ENCODE measurements around the gene NPC1. TPM values are rescaled to one million over a fixed set of nuclear protein-coding genes. Genes with fewer than 3 reads are reported as not detected.

The NPC1 gene
- total and polyA plus RNA-seq, 2 of the 8 experiments (the other 6 are each of a cell fraction or from before 2014, with no cell fraction given): 34.1 to 39.5 TPM

- no peak overlapping the region for H3K4me3 ChIP-seq (ENCODE audit: extremely low read depth in 1 of 4, insufficient read depth in 2 of 4, low read depth in 3 of 4, low read length in 4 of 4)
- H2BK120ac ChIP-seq (replicated peaks; ENCODE audit: low read depth, low read length): no peak overlapping the region
- H3K23ac ChIP-seq (ENCODE audit: insufficient read length): no peak overlapping the region
- H4K5ac ChIP-seq (ENCODE audit: insufficient read length, low read depth, low read length): no peak overlapping the region
- CTCF ChIA-PET (ENCODE audit: partially characterized antibody): interaction anchor here (1.3 kb wide), 1 partner anchor 24 kb away, joined by 3 read pairs; no protein-coding TSS in a partner anchor
- H2AFZ ChIP-seq (ENCODE audit: low read length): no peak overlapping the region
- H2AK5ac ChIP-seq (ENCODE audit: low read depth, low read length): no peak overlapping the region
- H3K4me1 ChIP-seq (replicated peaks in 1 of 4; ENCODE audit: control insufficient read depth in 3 of 4, insufficient read depth in 4 of 4, low read length in 3 of 4): peaks cover 0 to 4% (median 1%) of the 10 kb centered on the region in 4 experiments; a peak in 2 of 7 replicates
- no peak overlapping the region for H3K4ac ChIP-seq (replicated peaks; ENCODE audit: insufficient read length, low read depth, low read length)
- H3K27ac ChIP-seq (ENCODE audit: low read depth, low read length): no peak overlapping the region
- H3K56ac ChIP-seq (replicated peaks; ENCODE audit: insufficient read length, low read depth, low read length): no peak overlapping the region
- no peaks in the 10 kb centered on the region for H3K23me2 ChIP-seq (ENCODE audit: low read depth, low read length)
- no peak overlapping the region for H2BK20ac ChIP-seq (ENCODE audit: low read length)
- H2BK5ac ChIP-seq (ENCODE audit: low read depth, low read length): no peak overlapping the region
- H3K18ac ChIP-seq (ENCODE audit: extremely low read depth, low read length): no peak overlapping the region
- H2BK15ac ChIP-seq (ENCODE audit: low read length): no peak overlapping the region
- H3K9me3 ChIP-seq (ENCODE audit: insufficient read depth in 2 of 2, low read depth in 1 of 2, low read length in 1 of 2): no peaks in the 10 kb centered on the region
- peaks cover 4% of the 10 kb centered on the region for H3K79me1 ChIP-seq (ENCODE audit: low read depth, low read length)
- 90% methylated on average over 4 of the region's 4 CpGs; no CpG with 5 or more reads in 1 of the 2 experiments for WGBS, 2 experiments (ENCODE audit: extremely low coverage in 1 of 2, insufficient coverage in 1 of 2, insufficient read length in 1 of 2, insufficient replicate concordance in 2 of 2, low coverage in 1 of 2, low lambda C conversion rate in 2 of 2, missing lambda C conversion rate in 1 of 2)
- H4K20me1 ChIP-seq (replicated peaks in 1 of 2; ENCODE audit: control insufficient read depth in 1 of 2, insufficient read depth in 2 of 2, low read length in 2 of 2): peaks cover 0 to 2% of the 10 kb centered on the region in 2 experiments
- no peak overlapping the region for H2BK12ac ChIP-seq (ENCODE audit: low read depth, low read length)
- peaks cover under 1 to 33% (median 12%) of the 10 kb centered on the region in 4 experiments; a peak in 6 of 8 replicates for H3K36me3 ChIP-seq (ENCODE audit: control insufficient read depth in 2 of 4, insufficient read depth in 4 of 4, low read length in 3 of 4)
- no peak overlapping the region for H4K8ac ChIP-seq (ENCODE audit: extremely low read depth, insufficient read depth, low read length)
- H3K27me3 ChIP-seq (replicated peaks in 1 of 4; ENCODE audit: control insufficient read depth in 3 of 4, extremely low read depth in 1 of 4, insufficient read depth in 3 of 4, low read length in 3 of 4): no peaks in the 10 kb centered on the region
- POLR2A ChIA-PET (ENCODE audit: partially characterized antibody): no interaction called here
- H3K4me2 ChIP-seq (ENCODE audit: insufficient read depth in 1 of 2, low read depth in 2 of 2, low read length in 2 of 2): no peak overlapping the region
- no peak for DNase-seq (ENCODE audit: low read depth in 1 of 2, low spot score in 2 of 2)
- no peak overlapping the region for H3K14ac ChIP-seq (ENCODE audit: insufficient read length)
- no peak overlapping the region for H4K91ac ChIP-seq (replicated peaks; ENCODE audit: insufficient read length, low read length)
- FAIRE-seq: no peak
- H3K9ac ChIP-seq (replicated peaks in 1 of 4; ENCODE audit: extremely low read depth in 1 of 4, low read depth in 3 of 4, low read length in 3 of 4): no peak overlapping the region; a peak in 1 of 7 replicates
- peaks cover 0 to 4% of the 10 kb centered on the region in 2 experiments; a peak in 1 of 4 replicates for H3K79me2 ChIP-seq (ENCODE audit: control insufficient read depth in 1 of 2, insufficient read depth in 2 of 2, low read length in 2 of 2)
- no peak for TF ChIP-seq SIRT6 (IDR thresholded peaks at IDR 0.05; ENCODE audit: low read length)
- TF ChIP-seq CEBPB (IDR thresholded peaks at IDR 0.05; ENCODE audit: low read depth, low read length): no peak
- no peak for TF ChIP-seq SIN3A (conservative IDR thresholded peaks at IDR 0.05 in 1 of 2, IDR thresholded peaks at IDR 0.05 in 1 of 2; ENCODE audit: low read depth in 1 of 2, low read length in 2 of 2)
- TF ChIP-seq EP300 (IDR thresholded peaks at IDR 0.05; ENCODE audit: borderline replicate concordance in 1 of 2, low read depth in 2 of 2, low read length in 2 of 2): no peak
- TF ChIP-seq POLR2A (IDR thresholded peaks at IDR 0.05; ENCODE audit: control extremely low read depth in 1 of 2, low read depth in 2 of 2, low read length in 2 of 2): no peak
- no peak for TF ChIP-seq RXRA (IDR thresholded peaks at IDR 0.05; ENCODE audit: insufficient read depth, low read depth, low read length)
- TF ChIP-seq PHF8 (conservative IDR thresholded peaks at IDR 0.05; ENCODE audit: low read depth, low read length): no peak
- TF ChIP-seq MAFK (IDR thresholded peaks at IDR 0.05; ENCODE audit: low read depth, low read length): no peak
- no peak for TF ChIP-seq TAF1 (IDR thresholded peaks at IDR 0.05; ENCODE audit: low read depth, low read length)
- TF ChIP-seq SAP30 (IDR thresholded peaks at IDR 0.05; ENCODE audit: insufficient read depth, insufficient replicate concordance, low read length): no peak
- no peak for TF ChIP-seq POU5F1 (IDR thresholded peaks at IDR 0.05; ENCODE audit: low read depth, low read length)
- no peak for TF ChIP-seq ATF3 (IDR thresholded peaks at IDR 0.05; ENCODE audit: insufficient read depth, low read depth, low read length)
- TF ChIP-seq CHD2 (IDR thresholded peaks at IDR 0.05; ENCODE audit: low read length): no peak
These were observed 13.3 kb downstream of the NPC1 start for GRCh38 chr18:23573020-23573419.

Data from H1 (cell line).